Prostate gland (tissue), 2 donors: ENCODE data around the gene NSRP1. TPM values are rescaled to one million over a fixed set of nuclear protein-coding genes. Genes with fewer than 3 reads are reported as not detected.

Experiments
- DNase-seq: peaks from one replicate; pipeline ENCODE4 v3.0.0-alpha.2; 2019; ENCODE audit warnings: low spot score
- H3K27ac ChIP-seq, 2 donors: fragments of 200-600 bp; sonication (generic); 2 replicates each; pipeline ENCODE4 v1.5.1; 2017 to 2019
- H3K27me3 ChIP-seq: fragments of 200-600 bp; sonication (generic); replicated peaks from 2 replicates; pipeline ENCODE4 v1.5.1; 2019; ENCODE audit not compliant: insufficient read depth
- H3K36me3 ChIP-seq, 2 donors: fragments of 200-600 bp; sonication (generic); 1 replicate in 1 of 2; 2 replicates in 1 of 2; pipeline versions ENCODE4 v1.5.1 to v1.8.1; 2017 to 2019
- H3K4me1 ChIP-seq: fragments of 200-600 bp; sonication (generic); replicated peaks from 2 replicates; pipeline ENCODE4 v1.5.1; 2019
- H3K4me3 ChIP-seq, 2 donors: fragments of 200-600 bp; sonication (generic); 2 replicates each; pipeline ENCODE4 v1.5.1; 2017 to 2019
- H3K9me3 ChIP-seq: fragments of 200-600 bp; sonication (generic); 2 replicates; pipeline ENCODE4 v1.5.1; 2017
- POLR2A ChIP-seq: fragments of 450-650 bp; IDR thresholded peaks from one replicate; pipeline ENCODE4 v1.6.1; 2016; ENCODE audit warnings: antibody characterized with exemption, mild to moderate bottlenecking
- POLR2AphosphoS5 ChIP-seq: sonication (generic); formaldehyde crosslinking; IDR thresholded peaks from one replicate; pipeline ENCODE4 v1.6.1; 2017; ENCODE audit warnings: antibody characterized with exemption
- WGBS: methylation state at CpG from one replicate; pipeline ENCODE4 v1.1.5; 2018; 5-methylcytosine and 5-hydroxymethylcytosine counted together
- intact Hi-C: fragments of 100-400 bp; cut with DNase I; formaldehyde crosslinking; loops from one replicate; pipeline ENCODE4 v1.14.2; 2022
- total RNA-seq, 2 donors: library from RNA; depleted of rRNA; stranded (reverse); fragments of >200 nt; gene quantifications; one replicate each; pipeline ENCODE4 v1.1.0, GENCODE V29; 2016
- TF ChIP-seq, protein P1 (sequence below), 4 experiments: fragments of 200-600 bp in 2 of 4; fragments of 450-650 bp in 2 of 4; sonication (generic) in 2 of 4; IDR thresholded peaks; 1 replicate in 3 of 4; 2 replicates in 1 of 4; pipeline ENCODE4 v1.5.1; 2016 to 2019; ENCODE audit warnings: antibody characterized with exemption in 4 of 4, mild to moderate bottlenecking in 2 of 4, moderate library complexity in 2 of 4

Gene NSRP1
- total RNA-seq, 2 donors from 2014 or later = 21.1 TPM

DNA sequence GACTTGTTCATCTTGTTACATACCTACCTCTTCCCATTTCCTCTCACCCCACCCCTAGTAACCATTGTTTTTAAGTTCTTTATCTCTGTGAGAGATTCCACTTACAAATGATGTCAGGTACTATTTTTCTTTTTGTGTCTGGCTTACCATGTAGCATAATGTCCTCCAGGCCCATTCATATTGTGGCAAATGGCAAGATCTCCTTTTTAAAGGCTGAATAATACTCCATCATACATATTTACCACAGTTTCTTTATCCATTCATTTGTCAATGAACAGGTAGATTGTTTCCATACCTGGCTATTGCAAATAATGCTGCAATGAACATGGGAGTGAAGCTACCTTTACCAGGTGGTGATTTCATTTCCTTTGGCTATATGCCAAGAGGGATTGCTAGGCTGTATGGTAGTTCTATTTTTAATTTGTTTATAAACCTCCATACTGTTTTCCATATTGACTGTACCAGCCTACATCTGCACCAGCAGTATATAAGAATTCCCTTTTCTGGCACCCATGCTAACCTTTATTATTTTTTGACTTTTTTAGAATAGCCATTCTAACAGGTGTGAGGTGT, 53.9 kb downstream of the NSRP1 start:
- no peak for DNase-seq
- intact Hi-C loops = no loop called here

DNA sequence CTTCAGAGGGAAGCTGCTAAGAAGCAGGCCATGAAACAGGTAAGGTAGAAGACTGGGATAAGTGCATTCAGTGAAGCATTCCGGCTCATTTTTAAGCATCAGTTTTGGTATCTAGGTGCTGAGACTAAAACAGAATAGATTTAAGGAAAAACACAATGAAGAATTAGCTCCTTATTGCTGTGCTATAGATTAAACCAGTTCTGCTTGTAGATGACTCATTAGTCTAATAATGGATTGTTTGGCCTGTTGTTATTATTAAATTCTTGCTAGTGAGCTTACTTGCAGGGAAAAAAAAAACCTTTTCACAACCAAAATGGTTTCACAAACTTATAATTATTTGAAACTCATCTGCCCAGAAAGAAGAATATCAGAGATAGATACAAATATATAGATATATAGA, 55.9 kb downstream of the NSRP1 start:
- H3K4me3 ChIP-seq = no peak overlapping the region
- intact Hi-C loops = no loop called here
- H3K9me3 ChIP-seq = no peaks in the 10 kb centered on the region
- WGBS = 97% methylated on average over 1 of the region's 1 CpG
- H3K27ac ChIP-seq = no peak overlapping the region
- no peak for TF ChIP-seq POLR2A
- no peaks in the 10 kb centered on the region for H3K27me3 ChIP-seq
- no peak for DNase-seq
- H3K36me3 ChIP-seq = no peaks in the 10 kb centered on the region
- H3K4me1 ChIP-seq = no peaks in the 10 kb centered on the region

More for the DNA sequence above, 53.9 kb downstream of the NSRP1 start:
- H3K4me3 ChIP-seq = no peak overlapping the region
- no peaks in the 10 kb centered on the region for H3K36me3 ChIP-seq
- H3K4me1 ChIP-seq = no peaks in the 10 kb centered on the region
- TF ChIP-seq POLR2AphosphoS5 (no peak), POLR2A (no peak)
- TF ChIP-seq, protein P1, sequence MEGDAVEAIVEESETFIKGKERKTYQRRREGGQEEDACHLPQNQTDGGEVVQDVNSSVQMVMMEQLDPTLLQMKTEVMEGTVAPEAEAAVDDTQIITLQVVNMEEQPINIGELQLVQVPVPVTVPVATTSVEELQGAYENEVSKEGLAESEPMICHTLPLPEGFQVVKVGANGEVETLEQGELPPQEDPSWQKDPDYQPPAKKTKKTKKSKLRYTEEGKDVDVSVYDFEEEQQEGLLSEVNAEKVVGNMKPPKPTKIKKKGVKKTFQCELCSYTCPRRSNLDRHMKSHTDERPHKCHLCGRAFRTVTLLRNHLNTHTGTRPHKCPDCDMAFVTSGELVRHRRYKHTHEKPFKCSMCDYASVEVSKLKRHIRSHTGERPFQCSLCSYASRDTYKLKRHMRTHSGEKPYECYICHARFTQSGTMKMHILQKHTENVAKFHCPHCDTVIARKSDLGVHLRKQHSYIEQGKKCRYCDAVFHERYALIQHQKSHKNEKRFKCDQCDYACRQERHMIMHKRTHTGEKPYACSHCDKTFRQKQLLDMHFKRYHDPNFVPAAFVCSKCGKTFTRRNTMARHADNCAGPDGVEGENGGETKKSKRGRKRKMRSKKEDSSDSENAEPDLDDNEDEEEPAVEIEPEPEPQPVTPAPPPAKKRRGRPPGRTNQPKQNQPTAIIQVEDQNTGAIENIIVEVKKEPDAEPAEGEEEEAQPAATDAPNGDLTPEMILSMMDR (IDR thresholded peaks at IDR 0.05) = no peak
- H3K27me3 ChIP-seq = no peaks in the 10 kb centered on the region
- H3K27ac ChIP-seq = no peak overlapping the region
- H3K9me3 ChIP-seq = no peaks in the 10 kb centered on the region

DNA sequence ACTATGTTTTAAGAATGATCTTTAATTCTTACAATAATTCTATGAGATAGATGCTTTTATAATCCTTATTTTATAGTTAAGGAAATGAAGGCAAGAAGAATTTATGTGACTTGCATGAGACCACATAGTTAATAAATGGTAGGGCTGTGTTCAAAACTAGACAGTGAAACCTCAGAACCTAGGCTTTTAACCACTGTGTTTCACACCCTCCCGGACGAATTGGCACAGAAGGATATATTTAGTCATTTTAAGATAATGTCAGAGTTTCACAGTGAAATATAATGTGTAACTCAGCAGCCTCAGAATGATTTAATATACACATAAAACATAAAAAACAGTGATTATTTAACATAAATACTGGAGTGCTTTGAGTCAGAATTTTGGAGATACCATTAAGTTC, 57.0 kb downstream of the NSRP1 start:
- WGBS = 70% methylated on average over 2 of the region's 2 CpGs
- Histone ChIP-seq H3K4me1 (no peaks in the 10 kb centered on the region), H3K27me3 (no peaks in the 10 kb centered on the region), H3K27ac (no peak overlapping the region), H3K4me3 (no peak overlapping the region), H3K9me3 (no peaks in the 10 kb centered on the region), H3K36me3 (no peaks in the 10 kb centered on the region)
- no peak for DNase-seq
- TF ChIP-seq POLR2A (no peak), POLR2AphosphoS5 (no peak)
- TF ChIP-seq, protein P1 (IDR thresholded peaks at IDR 0.05) = no peak
- intact Hi-C loops = no loop called here

DNA sequence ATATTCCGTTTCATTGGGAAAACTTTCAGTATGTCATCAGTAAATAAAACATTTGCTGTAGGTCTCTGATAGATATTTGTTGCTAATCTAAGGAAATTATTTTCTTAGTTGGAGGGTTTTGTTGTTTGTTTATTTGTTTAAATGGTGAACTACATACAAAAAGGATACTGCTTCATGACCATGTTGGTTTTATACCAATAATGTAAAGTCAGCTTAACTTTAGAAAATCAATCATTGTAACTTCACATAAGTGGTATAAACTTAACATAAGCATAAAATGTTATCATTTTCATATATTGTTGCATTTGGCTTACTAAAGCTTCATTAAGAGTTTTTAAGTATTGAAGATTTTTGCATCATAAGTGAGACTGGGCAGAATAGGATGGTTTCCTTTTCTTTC, 57.9 kb downstream of the NSRP1 start:
- intact Hi-C loops = no loop called here
- 91% methylated on average over 1 of the region's 1 CpG for WGBS

DNA sequence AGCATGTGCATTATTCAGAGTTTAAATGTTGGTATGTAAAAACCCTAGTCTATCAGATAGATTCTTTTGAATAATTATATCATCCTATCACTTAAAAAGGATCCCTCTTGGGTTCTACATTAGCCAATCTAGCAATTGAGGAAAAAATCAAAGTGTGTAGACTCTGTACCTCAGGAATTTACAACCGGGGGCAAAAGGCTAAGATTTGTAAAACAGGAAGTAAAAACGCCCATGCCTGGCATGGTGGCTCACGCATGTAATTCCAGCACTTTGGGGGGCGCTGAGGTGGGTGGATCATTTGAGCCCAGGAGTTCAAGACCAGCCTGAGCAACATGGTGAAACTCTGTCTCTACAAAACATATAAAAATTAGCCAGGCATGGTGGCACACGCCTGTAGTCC, 60.2 kb downstream of the NSRP1 start:
- DNase-seq = no peak
- Histone ChIP-seq H3K27me3 (no peaks in the 10 kb centered on the region), H3K4me1 (no peaks in the 10 kb centered on the region), H3K9me3 (no peaks in the 10 kb centered on the region), H3K36me3 (no peaks in the 10 kb centered on the region), H3K27ac (no peak overlapping the region), H3K4me3 (no peak overlapping the region)
- intact Hi-C loops = no loop called here
- TF ChIP-seq POLR2A = no peak
- TF ChIP-seq POLR2AphosphoS5 = no peak
- TF ChIP-seq, protein P1 (IDR thresholded peaks at IDR 0.05) = no peak
- 92% methylated on average over 5 of the region's 5 CpGs for WGBS

More for the DNA sequence above, 57.9 kb downstream of the NSRP1 start:
- Histone ChIP-seq H3K4me3 (no peak overlapping the region), H3K4me1 (no peaks in the 10 kb centered on the region), H3K9me3 (no peaks in the 10 kb centered on the region), H3K27me3 (no peaks in the 10 kb centered on the region), H3K27ac (no peak overlapping the region), H3K36me3 (no peaks in the 10 kb centered on the region)
- no peak for DNase-seq
- TF ChIP-seq, protein P1 (IDR thresholded peaks at IDR 0.05) = no peak
- TF ChIP-seq POLR2A (no peak), POLR2AphosphoS5 (no peak)
